H1 (cell line): ENCODE results near the gene SESN3. TPM values are rescaled to one million over a fixed set of nuclear protein-coding genes. Genes with fewer than 3 reads are reported as not detected.

Experiments used
- HDAC6 ChIP-seq: IDR thresholded peaks from one replicate; pipeline ENCODE4 v1.7.1; 2012; ENCODE audit warnings: low read depth, mild to moderate bottlenecking, inconsistent platforms, low read length, moderate library complexity
- POLR2A ChIP-seq, 2 experiments: IDR thresholded peaks; 1 replicate in 1 of 2; 2 replicates in 1 of 2; pipeline ENCODE4 v1.6.1; 2011; ENCODE audit warnings: low read depth in 2 of 2, low read length in 2 of 2, mild to moderate bottlenecking in 2 of 2; ENCODE audit errors: control extremely low read depth in 1 of 2
- RFX5 ChIP-seq: IDR thresholded peaks from 2 replicates; pipeline ENCODE4 v1.6.1; 2011; ENCODE audit warnings: low read depth, low read length, improper control_type of control experiment, borderline replicate concordance
- RXRA ChIP-seq: IDR thresholded peaks from 2 replicates; pipeline ENCODE4 v1.6.1; 2011; ENCODE audit warnings: low read depth, mild to moderate bottlenecking, low read length, moderate library complexity; ENCODE audit not compliant: insufficient read depth
- SIN3A ChIP-seq, 2 experiments: IDR thresholded peaks in 1 of 2; conservative IDR thresholded peaks in 1 of 2; 2 replicates each; pipeline ENCODE4 v1.6.1; 2011 to 2012; ENCODE audit warnings: low read length in 2 of 2, improper control_type of control experiment in 1 of 2, low read depth in 1 of 2, mild to moderate bottlenecking in 1 of 2
- SUZ12 ChIP-seq: fragments of 200-600 bp; sonication (generic); IDR thresholded peaks from 2 replicates; pipeline ENCODE4 v1.6.1; 2012; ENCODE audit warnings: mild to moderate bottlenecking, inconsistent platforms, low read length, moderate library complexity, mixed read lengths
- TEAD4 ChIP-seq: IDR thresholded peaks from 2 replicates; pipeline ENCODE4 v1.6.1; 2012; ENCODE audit warnings: low read depth, low read length, inconsistent platforms, mixed read lengths
- polyA plus RNA-seq, 7 experiments: library from polyadenylated mRNA; depleted of rRNA in 3 of 7; stranded (reverse) in 5 of 7; unstranded in 2 of 7; fragments of >200 nt in 5 of 7; fragments of 200-250 nt in 2 of 7; gene quantifications; 1 replicate in 5 of 7; 2 replicates in 1 of 7; 4 replicates in 1 of 7; pipeline versions ENCODE4 v1.2.1 to v1.2.3, GENCODE V29; 2011 to 2013; ENCODE audit warnings: missing spikeins in 2 of 7, mixed read lengths in 2 of 7
- total RNA-seq: library from RNA; stranded (reverse); fragmentation: NEBNext Ultra II Directional; extraction: Animal tissue kit (Norgen Biotek cat#: 25700); gene quantifications from 2 replicates; pipeline ENCODE4 v1.2.1, GENCODE V29; 2021
- TF ChIP-seq, protein P1 (sequence below): IDR thresholded peaks from 2 replicates; pipeline ENCODE4 v1.6.1; 2011; ENCODE audit warnings: low read depth, mild to moderate bottlenecking, low read length; ENCODE audit not compliant: insufficient read depth

SESN3 gene
- total and polyA plus RNA-seq, 2 of the 8 experiments (the other 6 are each of a cell fraction or from before 2014, with no cell fraction given), result 10.2 to 31.1 TPM

DNA sequence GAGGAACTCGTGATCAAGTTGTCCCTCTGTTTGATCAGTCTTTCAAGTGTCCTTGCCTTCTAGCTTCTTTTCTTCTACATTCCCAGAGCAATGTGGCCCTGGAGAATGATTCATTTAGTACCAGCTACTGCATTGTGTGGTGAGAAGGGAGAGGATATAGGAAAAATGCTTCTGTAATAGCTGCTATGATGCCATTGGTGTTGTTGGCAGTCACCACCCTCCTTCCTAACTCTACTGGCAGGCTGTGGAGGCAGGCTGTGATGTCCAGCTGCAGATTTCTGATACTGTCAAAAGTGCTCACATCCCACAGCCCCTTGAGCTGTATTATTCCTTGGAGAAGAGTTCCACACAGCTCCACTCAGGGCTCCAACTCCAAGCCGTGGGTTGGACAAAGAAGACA, 88.6 kb downstream of the SESN3 start (continued):
- TF ChIP-seq SUZ12 (no peak), RFX5 (no peak), POLR2A (IDR thresholded peaks at IDR 0.05; ENCODE audit: control extremely low read depth in 1 of 2, low read depth in 2 of 2, low read length in 2 of 2) (no peak), TEAD4 (no peak), RXRA (no peak), HDAC6 (no peak), SIN3A (conservative IDR thresholded peaks at IDR 0.05 in 1 of 2, IDR thresholded peaks at IDR 0.05 in 1 of 2; ENCODE audit: low read depth in 1 of 2, low read length in 2 of 2) (no peak)
- TF ChIP-seq, protein P1, sequence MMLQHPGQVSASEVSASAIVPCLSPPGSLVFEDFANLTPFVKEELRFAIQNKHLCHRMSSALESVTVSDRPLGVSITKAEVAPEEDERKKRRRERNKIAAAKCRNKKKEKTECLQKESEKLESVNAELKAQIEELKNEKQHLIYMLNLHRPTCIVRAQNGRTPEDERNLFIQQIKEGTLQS, result no peak
- TF ChIP-seq, all 59 proteins: peak for 0
